ENCODE data around the gene SLC8A1. TPM values are rescaled to one million over a fixed set of nuclear protein-coding genes. Genes with fewer than 3 reads are reported as not detected.

Gene SLC8A1
- total RNA-seq, 1 donor from 2014 or later: 0.13 TPM

GRCh38 chr2:40355451-40355850, 96.4 kb downstream of the SLC8A1 start:
- no peak for DNase-seq (ENCODE audit: low read depth in 2 of 2)

DNA sequence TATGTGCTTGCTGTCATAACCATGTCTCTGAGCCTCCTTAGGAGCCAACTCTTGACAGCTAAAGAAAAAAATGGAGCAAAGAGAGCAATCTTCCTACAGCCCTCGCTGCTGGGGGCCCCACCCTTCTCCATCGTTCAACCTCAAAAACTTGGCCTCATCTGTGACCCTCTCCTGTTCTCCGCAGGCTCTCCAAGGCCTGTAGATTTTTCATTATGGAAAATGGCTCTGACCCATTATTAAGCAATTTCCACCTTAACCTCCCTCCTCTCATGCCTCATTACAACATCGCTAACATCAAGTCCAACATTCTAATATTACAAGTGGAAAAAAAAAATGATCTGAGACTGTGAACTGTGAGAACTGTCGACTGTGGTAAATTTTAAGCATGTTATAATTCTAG, 98.7 kb downstream of the SLC8A1 start:
- no peak for DNase-seq (ENCODE audit: low read depth in 2 of 2)

GRCh38 chr2:40352703-40353099, 99.2 kb downstream of the SLC8A1 start:
- no peak for DNase-seq (ENCODE audit: low read depth in 2 of 2)

DNA sequence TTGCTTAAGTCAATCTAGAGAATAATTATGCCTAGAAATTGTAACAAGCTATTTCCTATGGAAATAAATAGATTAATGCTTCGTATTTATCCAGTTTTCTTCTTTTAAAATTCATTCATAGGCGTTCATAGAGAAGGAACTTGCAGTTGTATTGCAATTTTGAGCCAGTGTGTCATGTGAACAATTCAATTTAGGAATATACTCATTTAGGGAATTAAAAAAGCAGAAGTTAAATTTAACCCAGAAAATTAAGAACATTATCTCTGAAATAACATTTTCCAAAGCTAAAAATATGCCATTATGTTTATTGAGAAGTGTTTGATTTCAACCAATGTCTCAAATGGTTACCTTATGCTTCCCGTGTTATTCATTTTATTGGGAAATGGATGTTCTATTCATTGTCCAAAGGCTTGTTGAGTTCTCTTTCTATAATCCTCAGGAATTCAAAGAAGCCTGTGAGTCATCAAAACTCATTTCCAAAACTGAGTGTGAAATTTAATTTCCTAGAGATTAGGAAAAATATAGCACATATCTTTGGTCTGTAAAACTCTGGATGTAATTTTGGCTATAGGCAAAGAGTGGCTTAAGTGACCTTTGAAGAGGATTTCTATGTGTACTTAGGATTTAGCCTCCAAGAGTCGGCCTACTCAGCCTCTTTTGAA, 99.7 kb downstream of the SLC8A1 start:
- DNase-seq (ENCODE audit: low read depth in 2 of 2): no peak

DNA sequence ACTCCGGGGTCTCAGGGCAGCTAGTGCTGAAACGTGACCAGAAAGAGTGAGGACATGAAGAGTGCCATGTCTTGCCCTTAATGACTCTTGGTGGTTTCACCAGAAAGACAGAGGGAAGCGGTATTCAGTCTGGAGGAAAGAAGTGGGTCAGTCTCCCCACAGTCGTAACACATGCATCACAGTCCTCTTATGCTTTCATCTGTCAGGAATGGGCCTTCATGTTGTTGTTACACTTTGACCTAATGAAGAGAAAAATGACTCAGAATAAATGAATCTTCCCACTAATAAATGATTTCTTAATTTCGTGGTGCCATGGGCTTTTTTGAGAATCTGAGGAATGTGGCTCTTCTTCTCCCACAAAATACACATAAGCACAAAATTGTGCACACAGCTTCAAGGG, 103.2 kb downstream of the SLC8A1 start:
- no peak for DNase-seq (ENCODE audit: low read depth in 2 of 2)

DNA sequence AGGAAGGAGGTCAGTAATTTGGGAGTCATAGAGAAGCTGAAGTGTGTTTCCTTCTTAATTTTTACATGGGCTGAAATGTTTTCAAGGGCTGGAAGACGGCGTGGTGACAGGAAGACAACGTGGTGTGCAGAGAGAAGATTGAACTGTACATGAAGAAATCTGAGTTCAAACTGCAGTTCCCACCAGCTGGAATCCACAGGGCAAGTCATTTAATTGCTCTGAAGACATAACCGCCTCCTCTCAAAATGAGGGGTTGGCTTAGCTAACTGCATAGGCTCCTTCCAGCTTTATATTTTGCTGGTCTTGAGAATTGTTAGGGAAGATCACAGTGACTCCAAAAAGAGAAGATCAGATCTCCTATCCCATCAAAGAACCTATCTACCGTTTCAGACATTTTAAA, 103.9 kb downstream of the SLC8A1 start:
- no peak for DNase-seq (ENCODE audit: low read depth in 2 of 2)

- no peak for DNase-seq (ENCODE audit: low read depth in 2 of 2)
Observed at GRCh38 chr2:40346535-40347354, 105.1 kb downstream of the SLC8A1 start.

DNA sequence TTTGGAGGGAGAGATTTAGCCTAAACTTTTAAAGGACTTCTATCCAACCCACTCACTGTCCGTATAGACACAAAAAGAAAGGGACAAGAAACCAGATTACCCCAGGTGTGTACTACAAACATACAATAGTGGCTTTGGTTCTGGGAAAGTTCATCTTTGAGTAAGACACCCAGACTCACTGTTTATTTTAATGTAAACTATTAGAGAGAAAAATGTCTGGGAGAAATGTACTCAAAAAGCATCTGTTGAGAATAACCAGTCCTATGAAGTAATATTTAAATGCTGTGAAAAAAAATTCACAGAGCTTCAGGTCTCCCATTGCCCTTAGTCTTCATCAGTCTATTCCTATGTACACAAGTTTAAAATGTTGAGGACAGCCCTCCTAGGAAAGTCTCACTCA, 107.5 kb downstream of the SLC8A1 start:
- no peak for DNase-seq (ENCODE audit: low read depth in 2 of 2)

GRCh38 chr2:40343902-40344301, 108.0 kb downstream of the SLC8A1 start:
- no peak for DNase-seq (ENCODE audit: low read depth in 2 of 2)

DNA sequence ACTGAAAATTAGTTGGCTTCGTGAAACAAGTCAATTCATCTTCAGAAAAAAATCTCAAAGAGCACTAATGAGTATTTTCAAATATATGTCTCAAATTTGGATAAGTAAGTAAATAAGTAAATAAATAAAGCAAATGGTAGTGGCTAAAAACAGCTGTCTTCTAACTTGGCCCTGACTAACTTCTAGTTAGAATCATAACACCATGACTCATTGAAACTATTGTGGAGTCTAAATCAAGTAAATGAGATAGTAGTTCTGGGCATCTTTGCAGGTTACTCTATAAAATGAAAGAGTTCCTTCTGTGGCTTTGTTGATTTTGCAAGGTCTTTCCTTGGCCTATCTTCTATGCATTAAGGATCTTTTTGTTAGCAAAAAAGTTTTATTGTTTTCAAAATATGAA, 110.7 kb downstream of the SLC8A1 start:
- DNase-seq (ENCODE audit: low read depth in 2 of 2): no peak

- DNase-seq (ENCODE audit: low read depth in 2 of 2): no peak
Observed at GRCh38 chr2:40339026-40339425, 112.9 kb downstream of the SLC8A1 start.

GRCh38 chr2:40332191-40332826, 119.6 kb downstream of the SLC8A1 start:
- DNase-seq (ENCODE audit: low read depth in 2 of 2): peak; percentile 50 to 95

- peak; percentile 9 to 69 for DNase-seq (ENCODE audit: low read depth in 2 of 2)
Observed at GRCh38 chr2:40330096-40330495, 121.8 kb downstream of the SLC8A1 start.

DNA sequence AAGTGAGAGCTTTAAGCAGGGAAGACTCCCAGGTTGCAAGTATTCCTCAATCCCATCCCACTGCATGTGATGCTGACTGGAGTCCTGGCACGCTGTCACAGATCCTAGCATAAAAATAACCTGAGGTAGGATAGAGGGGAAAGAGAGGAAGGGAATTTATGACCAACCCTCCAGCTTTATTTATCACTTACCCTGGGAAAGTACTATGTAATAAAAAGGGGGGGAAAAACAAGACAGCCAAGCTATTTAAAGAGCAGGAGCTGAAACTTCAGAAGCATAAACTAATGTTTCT, 122.2 kb downstream of the SLC8A1 start:
- DNase-seq (ENCODE audit: low read depth in 2 of 2): peak; percentile 45 to 74

GRCh38 chr2:40325116-40325515, 126.8 kb downstream of the SLC8A1 start:
- no peak for DNase-seq (ENCODE audit: low read depth in 2 of 2)

- DNase-seq (ENCODE audit: low read depth in 2 of 2): no peak
Observed at GRCh38 chr2:40324656-40325055, 127.2 kb downstream of the SLC8A1 start.

GRCh38 chr2:40321822-40322221, 130.1 kb downstream of the SLC8A1 start:
- no peak for DNase-seq (ENCODE audit: low read depth in 2 of 2)

DNA sequence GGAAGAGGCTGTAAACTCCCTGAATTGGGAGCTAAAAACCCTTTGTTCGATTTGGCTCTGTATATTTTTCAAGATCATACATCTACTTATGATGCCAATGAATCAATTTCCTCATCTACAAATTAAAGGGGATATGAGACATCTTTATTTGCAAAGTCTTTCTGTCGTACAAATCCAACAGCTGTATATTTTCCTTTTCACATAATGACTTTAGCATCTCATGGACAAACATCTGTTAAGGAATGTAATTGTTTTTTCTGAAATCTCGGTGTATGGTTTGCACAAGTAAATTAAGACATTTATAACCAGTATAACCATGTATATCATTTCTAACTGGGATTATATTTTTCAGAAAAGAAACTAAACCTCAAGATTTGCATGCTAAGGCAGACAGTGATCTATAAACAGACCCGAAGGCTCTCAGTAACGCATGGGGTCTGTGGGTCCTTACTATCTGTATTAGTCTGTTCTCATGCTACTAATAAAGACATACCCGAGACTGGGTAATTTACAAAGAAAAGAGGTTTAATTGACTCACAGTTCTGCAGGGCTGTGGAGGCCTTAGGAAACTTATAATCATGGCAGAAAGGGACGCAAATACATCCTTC, 130.8 kb downstream of the SLC8A1 start:
- DNase-seq (ENCODE audit: low read depth in 2 of 2): no peak

DNA sequence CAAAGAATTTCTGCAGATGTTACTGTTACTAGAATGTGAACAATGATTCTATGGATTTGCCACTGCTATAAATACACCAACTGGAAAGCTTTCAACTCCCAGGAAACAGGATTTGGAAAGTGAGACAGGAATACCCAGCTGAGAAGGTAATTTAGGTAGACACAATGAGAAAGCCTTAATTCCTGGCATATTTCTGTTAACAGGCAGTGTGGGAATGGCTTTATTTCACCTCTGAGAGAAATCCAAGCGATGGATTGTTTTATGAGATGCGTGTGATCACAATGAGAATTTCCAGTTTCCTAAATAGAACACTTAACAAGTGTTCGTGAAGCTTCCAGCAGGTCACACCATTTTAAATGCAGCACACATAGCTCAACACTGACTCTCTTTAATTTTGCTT, 133.0 kb downstream of the SLC8A1 start:
- DNase-seq (ENCODE audit: low read depth in 2 of 2): no peak

GRCh38 chr2:40317761-40318160, 134.1 kb downstream of the SLC8A1 start:
- no peak for DNase-seq (ENCODE audit: low read depth in 2 of 2)

DNA sequence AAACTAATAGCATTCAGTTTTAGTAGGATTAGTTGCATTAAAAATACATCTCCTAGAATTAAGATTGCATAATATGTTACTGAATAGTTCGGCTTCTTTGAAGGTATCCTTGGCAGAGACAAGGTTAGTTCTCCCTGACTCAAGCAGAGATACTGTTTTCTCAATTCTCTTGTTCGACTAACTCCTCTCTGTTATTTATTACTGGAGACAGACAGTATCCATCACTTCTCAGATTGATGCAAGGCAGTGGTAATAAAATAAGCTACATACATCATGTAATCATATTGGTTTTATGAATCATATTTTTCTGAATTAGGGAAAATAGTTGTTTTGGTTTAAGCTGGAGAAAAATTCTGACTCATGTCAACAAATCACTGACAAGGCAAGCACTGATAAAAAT, 134.8 kb downstream of the SLC8A1 start:
- no peak for DNase-seq (ENCODE audit: low read depth in 2 of 2)

GRCh38 chr2:40316620-40317019, 135.3 kb downstream of the SLC8A1 start:
- DNase-seq (ENCODE audit: low read depth in 2 of 2): no peak

Measured in dermis microvascular lymphatic vessel endothelial cell (primary cell).